Kidney (tissue), 14 donors: ENCODE measurements around the gene TTI1. TPM values are rescaled to one million over a fixed set of nuclear protein-coding genes. Genes with fewer than 3 reads are reported as not detected.

Source experiments
- DNase-seq, 5 donors: peaks; one replicate each; pipeline ENCODE4 v3.0.0-alpha.2; 2013 to 2020
- FAIRE-seq: peaks from 2 replicates; lab custom pipeline; 2012; peaks lifted over from hg19 to GRCh38; lab: Jason Lieb, UNC
- H3K27ac ChIP-seq, 2 donors: one replicate each; pipeline ENCODE4 v1.7.0; 2013; ENCODE audit warnings: low read depth in 2 of 2, low read length in 2 of 2, inconsistent platforms in 1 of 2
- H3K27me3 ChIP-seq: one replicate; pipeline ENCODE4 v1.7.1; 2013; ENCODE audit warnings: low read length, inconsistent platforms; ENCODE audit not compliant: control insufficient read depth, insufficient read depth
- H3K36me3 ChIP-seq, 3 donors: one replicate each; pipeline versions ENCODE4 v1.7.0 to v1.7.1; 2013; ENCODE audit warnings: low read length in 3 of 3, control low read depth in 1 of 3, inconsistent platforms in 1 of 3; ENCODE audit not compliant: insufficient read depth in 3 of 3, control insufficient read depth in 2 of 3
- H3K4me1 ChIP-seq, 3 donors: one replicate each; pipeline versions ENCODE4 v1.7.0 to v1.7.1; 2013; ENCODE audit warnings: low read length in 3 of 3, inconsistent platforms in 1 of 3, low read depth in 1 of 3; ENCODE audit not compliant: control insufficient read depth in 2 of 3, insufficient read depth in 2 of 3
- H3K4me3 ChIP-seq, 3 donors: one replicate each; pipeline versions ENCODE4 v1.7.0 to v1.8.1; 2013; ENCODE audit warnings: low read length in 3 of 3, control low read depth in 1 of 3, inconsistent platforms in 1 of 3
- H3K9ac ChIP-seq, 3 donors: one replicate each; pipeline versions ENCODE4 v1.7.0 to v1.7.1; 2013; ENCODE audit warnings: low read length in 3 of 3, control low read depth in 1 of 3, inconsistent platforms in 1 of 3
- H3K9me3 ChIP-seq, 3 donors: one replicate each; pipeline versions ENCODE4 v1.7.0 to v1.7.1; 2013; ENCODE audit warnings: low read length in 3 of 3, control low read depth in 1 of 3, inconsistent platforms in 1 of 3; ENCODE audit not compliant: control insufficient read depth in 2 of 3, insufficient read depth in 1 of 3
- intact Hi-C: fragments of 100-400 bp; cut with DNase I; formaldehyde crosslinking; loops from one replicate; pipeline ENCODE4 v1.11.1; 2022
- polyA plus RNA-seq: library from polyadenylated mRNA; stranded (reverse); fragments of 350-450 nt; fragmentation: Illumina TruSeq; extraction: RNeasy Lipid Tissue Mini Kit (QIAGEN cat#74804); gene quantifications from one replicate; pipeline ENCODE4 v1.2.3, GENCODE V29; 2014; ENCODE audit warnings: low read depth, low replicate concordance; ENCODE audit not compliant: insufficient read depth
- total RNA-seq: library from RNA; stranded (reverse); fragmentation: NEBNext Ultra II Directional; extraction: Animal tissue kit (Norgen Biotek cat#: 25700); gene quantifications from one replicate; pipeline ENCODE4 v1.2.1, GENCODE V29; 2021
- TF ChIP-seq, protein P1 (sequence below): IDR thresholded peaks from 3 replicates; pipeline ENCODE4 v1.5.1; 2012; ENCODE audit warnings: mild to moderate bottlenecking, moderate library complexity, borderline replicate concordance; ENCODE audit not compliant: insufficient read depth; ENCODE audit errors: extremely low read depth
- donor health status: control.
- donor health status: control.
- donor health status: control.
- donor health status: control.
- donor health status: control.
- donor health status: DM: yes; HTN: yes; CAD: no.
- donor health status: Normal renal cell carcinoma (clear cell type).

TTI1 gene
- total and polyA plus RNA-seq, 2 donors from 2014 or later = 8.6 to 19.5 TPM

DNA sequence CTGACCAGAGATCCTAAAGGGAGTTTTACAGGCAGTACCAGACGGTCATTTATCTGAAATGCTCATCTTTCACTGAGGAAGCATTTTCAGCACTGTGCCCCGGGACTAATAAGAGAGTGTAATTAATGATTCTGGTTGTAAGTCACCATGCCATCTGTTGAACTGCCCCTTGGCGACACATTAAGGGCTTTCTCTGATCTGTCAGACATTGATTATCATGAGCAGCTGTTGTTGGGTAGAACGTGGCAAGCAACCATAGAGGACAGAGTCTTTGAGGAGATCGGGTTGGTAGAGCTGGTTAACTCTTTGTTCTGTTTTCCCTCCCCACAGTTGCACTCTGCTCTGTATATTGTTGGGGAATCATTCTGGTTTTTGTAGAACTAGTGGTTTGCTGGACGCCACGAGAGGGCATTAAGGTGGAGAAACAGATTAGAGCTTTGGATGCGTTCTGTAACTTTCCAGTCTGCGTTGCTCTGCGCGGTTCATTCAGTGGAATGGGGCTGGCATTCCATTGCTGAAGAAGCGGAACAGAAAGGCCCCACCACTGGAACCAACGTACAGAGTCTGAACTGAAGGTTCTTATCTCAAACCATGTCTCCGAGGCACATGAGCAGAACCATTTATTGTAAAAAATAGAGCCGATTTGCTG, 34.6 kb upstream of the TTI1 start:
- no peak overlapping the region for H3K4me3 ChIP-seq
- H3K4me1 ChIP-seq = peaks cover 0 to 4% (median 0%) of the 10 kb centered on the region in 3 donors
- H3K36me3 ChIP-seq = peaks cover 6 to 50% (median 45%) of the 10 kb centered on the region in 3 donors
- H3K9ac ChIP-seq = no peak overlapping the region
- H3K9me3 ChIP-seq = no peaks in the 10 kb centered on the region
- no peak overlapping the region for H3K27ac ChIP-seq
- intact Hi-C loops = no loop called here
- H3K27me3 ChIP-seq = no peaks in the 10 kb centered on the region
- FAIRE-seq (no peak), DNase-seq (no peak)
- TF ChIP-seq, protein P1, sequence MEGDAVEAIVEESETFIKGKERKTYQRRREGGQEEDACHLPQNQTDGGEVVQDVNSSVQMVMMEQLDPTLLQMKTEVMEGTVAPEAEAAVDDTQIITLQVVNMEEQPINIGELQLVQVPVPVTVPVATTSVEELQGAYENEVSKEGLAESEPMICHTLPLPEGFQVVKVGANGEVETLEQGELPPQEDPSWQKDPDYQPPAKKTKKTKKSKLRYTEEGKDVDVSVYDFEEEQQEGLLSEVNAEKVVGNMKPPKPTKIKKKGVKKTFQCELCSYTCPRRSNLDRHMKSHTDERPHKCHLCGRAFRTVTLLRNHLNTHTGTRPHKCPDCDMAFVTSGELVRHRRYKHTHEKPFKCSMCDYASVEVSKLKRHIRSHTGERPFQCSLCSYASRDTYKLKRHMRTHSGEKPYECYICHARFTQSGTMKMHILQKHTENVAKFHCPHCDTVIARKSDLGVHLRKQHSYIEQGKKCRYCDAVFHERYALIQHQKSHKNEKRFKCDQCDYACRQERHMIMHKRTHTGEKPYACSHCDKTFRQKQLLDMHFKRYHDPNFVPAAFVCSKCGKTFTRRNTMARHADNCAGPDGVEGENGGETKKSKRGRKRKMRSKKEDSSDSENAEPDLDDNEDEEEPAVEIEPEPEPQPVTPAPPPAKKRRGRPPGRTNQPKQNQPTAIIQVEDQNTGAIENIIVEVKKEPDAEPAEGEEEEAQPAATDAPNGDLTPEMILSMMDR = no peak

DNA sequence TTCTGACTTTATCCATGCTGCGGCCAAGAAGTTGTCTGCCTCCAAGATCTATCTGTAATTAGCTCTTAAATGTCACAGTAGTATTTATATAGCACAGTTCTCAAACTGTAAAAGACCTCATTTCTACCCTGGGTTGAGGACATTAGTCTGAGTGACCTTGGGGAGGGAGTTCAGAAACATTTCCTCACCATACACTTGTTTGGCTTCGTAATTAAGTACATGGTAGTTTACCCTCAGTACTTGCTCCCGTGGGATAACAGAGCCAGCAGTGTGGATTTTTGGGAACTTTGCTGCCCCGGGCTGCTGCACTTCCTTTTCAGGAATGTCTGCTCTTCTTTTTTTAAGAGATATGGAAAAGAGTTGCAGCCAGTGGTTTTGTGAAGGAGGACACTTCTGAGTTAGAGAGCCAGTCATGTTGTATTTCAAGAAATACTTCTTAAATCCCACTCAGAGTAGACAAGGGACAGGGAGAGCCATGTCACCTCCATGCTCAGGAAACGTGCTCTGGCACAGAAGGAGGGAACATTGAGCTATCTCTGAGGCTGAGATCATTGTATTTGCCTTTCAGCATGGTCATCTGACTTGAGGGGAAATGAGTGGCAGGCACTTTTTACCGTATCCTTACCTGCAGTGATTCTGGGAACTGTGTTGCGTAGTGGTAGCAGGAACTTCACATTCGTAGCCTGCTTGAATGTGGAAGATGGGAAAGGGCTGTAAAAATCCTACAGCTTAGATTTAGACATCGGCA, 33.9 kb upstream of the TTI1 start:
- Histone ChIP-seq H3K4me1 (peaks cover 0 to 4% (median 0%) of the 10 kb centered on the region in 3 donors), H3K36me3 (peaks cover 6 to 52% (median 45%) of the 10 kb centered on the region in 3 donors), H3K9me3 (no peaks in the 10 kb centered on the region), H3K27ac (no peak overlapping the region), H3K4me3 (no peak overlapping the region), H3K9ac (no peak overlapping the region), H3K27me3 (no peaks in the 10 kb centered on the region)
- TF ChIP-seq, protein P1 = no peak
- DNase-seq (no peak), FAIRE-seq (no peak)
- intact Hi-C loops = no loop called here

DNA sequence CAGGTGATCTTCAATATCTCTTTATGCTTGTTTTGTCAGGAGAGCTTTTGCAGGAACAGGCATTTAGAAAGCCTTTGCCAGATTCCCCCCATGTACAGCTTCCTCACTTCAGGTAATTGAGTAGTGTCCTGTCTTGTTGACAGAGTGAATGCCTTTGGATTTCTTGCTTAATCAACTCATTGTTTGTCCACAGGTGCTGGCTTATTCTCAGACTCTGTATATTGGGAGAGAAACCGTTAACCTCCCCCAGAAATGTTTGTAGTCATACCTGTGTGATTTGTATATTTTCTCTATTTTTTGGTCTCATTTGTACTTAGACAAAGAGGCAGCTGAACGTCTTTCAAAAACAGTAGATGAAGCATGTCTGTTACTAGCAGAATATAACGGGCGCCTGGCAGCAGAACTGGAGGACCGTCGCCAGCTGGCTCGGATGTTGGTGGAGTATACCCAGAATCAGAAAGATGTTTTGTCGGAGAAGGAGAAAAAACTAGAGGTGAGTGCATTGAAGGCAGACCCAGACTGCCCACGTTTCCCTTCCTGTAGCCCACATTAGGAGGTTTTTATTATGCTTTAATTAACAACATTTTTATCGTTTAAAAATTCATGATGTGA, 32.6 kb upstream of the TTI1 start:
- TF ChIP-seq, protein P1 = no peak
- peaks cover 3 to 51% (median 44%) of the 10 kb centered on the region in 3 donors for H3K36me3 ChIP-seq
- no peak overlapping the region for H3K27ac ChIP-seq
- intact Hi-C loops = no loop called here
- no peaks in the 10 kb centered on the region for H3K9me3 ChIP-seq
- DNase-seq (no peak), FAIRE-seq (no peak)
- peaks cover 0 to 4% (median 0%) of the 10 kb centered on the region in 3 donors for H3K4me1 ChIP-seq
- H3K4me3 ChIP-seq = no peak overlapping the region
- no peaks in the 10 kb centered on the region for H3K27me3 ChIP-seq
- H3K9ac ChIP-seq = no peak overlapping the region
